HepG2 (cell line): ENCODE data around the gene KCND1. TPM values are rescaled to one million over a fixed set of nuclear protein-coding genes. Genes with fewer than 3 reads are reported as not detected.

Source experiments
- ATAC-seq: fragments of 200-7000 bp; cut with Tn5 transposase; 3 replicates; pipeline ENCODE4 v1.9.1; 2020; ENCODE audit warnings: mild to moderate bottlenecking, moderate library complexity
- BruUV-seq: library from RNA; stranded (reverse); fragments of 400-500 nt; replicated peaks from 2 replicates; lab custom pipeline; 2021; lab: Mats Ljungman, UMichigan
- CTCF ChIA-PET: fragments of 300-600 bp; formaldehyde crosslinking; extraction: SDS; loops from one replicate; lab custom pipeline; 2021; ENCODE audit warnings: low total read pairs, inconsistent platforms, low intra/inter-chr PET ratio; lab: Yijun Ruan, JAX
- POLR2A ChIA-PET: fragments of 350-600 bp; sonication (Branson Sonifier 250); formaldehyde crosslinking; loops from one replicate; lab custom pipeline; 2020; ENCODE audit warnings: antibody characterized with exemption, inconsistent platforms; lab: Yijun Ruan, JAX
- DNase-seq: peaks from one replicate; pipeline ENCODE4 v3.0.0-alpha.2; 2015; ENCODE audit warnings: low spot score
- FAIRE-seq: peaks from 3 replicates; lab custom pipeline; 2011; peaks lifted over from hg19 to GRCh38; lab: Jason Lieb, UNC
- H2AFZ ChIP-seq: one replicate; pipeline ENCODE4 v1.6.1; 2011; ENCODE audit warnings: low read length, inconsistent platforms
- H3K27ac ChIP-seq: fragments of 300-600 bp; 3 replicates; pipeline ENCODE4 v1.8.0; 2011; ENCODE audit warnings: mixed run types, mild to moderate bottlenecking, mixed read lengths, low read length, inconsistent platforms; ENCODE audit not compliant: insufficient read depth; ENCODE audit errors: extremely low read length
- H3K27me3 ChIP-seq, 2 experiments: fragments of 200-600 bp in 1 of 2; 2 replicates in 1 of 2; 3 replicates in 1 of 2; pipeline versions ENCODE4 v1.6.0 to v1.8.0; 2011; ENCODE audit warnings: low read length in 2 of 2, mild to moderate bottlenecking in 2 of 2, moderate library complexity in 2 of 2, inconsistent platforms in 1 of 2; ENCODE audit not compliant: insufficient read depth in 2 of 2, control insufficient read depth in 1 of 2
- H3K36me3 ChIP-seq, 2 experiments: fragments of 200-600 bp in 1 of 2; replicated peaks in 1 of 2; 2 replicates in 1 of 2; 3 replicates in 1 of 2; pipeline versions ENCODE4 v1.5.1 to v1.8.0; 2011; ENCODE audit warnings: low read length in 2 of 2, inconsistent platforms in 1 of 2; ENCODE audit not compliant: insufficient read depth in 2 of 2, control insufficient read depth in 1 of 2
- H3K4me1 ChIP-seq: 2 replicates; pipeline ENCODE4 v1.5.1; 2012; ENCODE audit warnings: low read length, inconsistent platforms; ENCODE audit not compliant: insufficient read depth
- H3K4me2 ChIP-seq: 2 replicates; pipeline ENCODE4 v1.6.0; 2011; ENCODE audit warnings: low read depth, low read length, inconsistent platforms
- H3K4me3 ChIP-seq, 3 experiments: fragments of 200-600 bp in 1 of 3; sonication (generic), shearing (Covaris generic) in 1 of 3; replicated peaks in 1 of 3; 2 replicates each; pipeline ENCODE4 v1.5.1; 2011 to 2016; ENCODE audit warnings: low read length in 3 of 3, inconsistent platforms in 2 of 3, low read depth in 2 of 3, mild to moderate bottlenecking in 2 of 3, control low read depth in 1 of 3, mixed read lengths in 1 of 3; ENCODE audit not compliant: insufficient read depth in 1 of 3
- H3K79me2 ChIP-seq: one replicate; pipeline ENCODE4 v1.6.1; 2011; ENCODE audit warnings: low read length, inconsistent platforms; ENCODE audit not compliant: insufficient read depth
- H3K9ac ChIP-seq: 2 replicates; pipeline ENCODE4 v1.6.0; 2011; ENCODE audit warnings: mild to moderate bottlenecking, low read depth, low read length, inconsistent platforms; ENCODE audit not compliant: insufficient read depth
- H3K9me3 ChIP-seq: 2 replicates; pipeline ENCODE4 v1.5.1; 2012; ENCODE audit warnings: mild to moderate bottlenecking, low read length
- H4K20me1 ChIP-seq: 2 replicates; pipeline ENCODE4 v1.6.0; 2011; ENCODE audit warnings: inconsistent platforms, mild to moderate bottlenecking, low read length, moderate library complexity; ENCODE audit not compliant: insufficient read depth
- KLF6 ChIP-seq: IDR thresholded peaks from 2 replicates; pipeline ENCODE4 v1.8.0; 2016; ENCODE audit warnings: missing biosample characterization, missing genetic modification reagents
- NR3C1 ChIP-seq: sonication (generic); formaldehyde crosslinking; IDR thresholded peaks from 2 replicates; pipeline ENCODE4 v1.4.0; 2020; ENCODE audit warnings: missing genetic modification reagents
- SMARCE1 ChIP-seq: fragments of 450-650 bp; IDR thresholded peaks from 2 replicates; pipeline ENCODE4 v1.6.1; 2017; ENCODE audit warnings: borderline replicate concordance
- SP5 ChIP-seq: IDR thresholded peaks from 2 replicates; pipeline ENCODE4 v1.6.1; 2016; ENCODE audit warnings: low read depth, borderline replicate concordance
- ZNF264 ChIP-seq: sonication (generic); formaldehyde crosslinking; IDR thresholded peaks from 2 replicates; pipeline ENCODE4 v1.4.0; 2020; ENCODE audit warnings: missing genetic modification reagents
- ZNF501 ChIP-seq: sonication (generic); formaldehyde crosslinking; IDR thresholded peaks from 2 replicates; pipeline ENCODE4 v1.5.1; 2020; ENCODE audit warnings: mild to moderate bottlenecking, moderate library complexity, missing genetic modification reagents
- WGBS: methylation state at CpG from one replicate; pipeline ENCODE4 v1.1.6; 2017; ENCODE audit warnings: low lambda C conversion rate; 5-methylcytosine and 5-hydroxymethylcytosine counted together
- in situ Hi-C: cut with HindIII; loops from 2 replicates; pipeline ENCODE4 v1.10.0; 2017; ENCODE audit warnings: low pct_unique_long_range_greater_than_20kb; ENCODE audit not compliant: extremely low pct_ligation_motif_present
- intact Hi-C: fragments of 100-400 bp; cut with micrococcal nuclease; formaldehyde crosslinking; loops from one replicate; pipeline ENCODE4 v1.10.0; 2022; ENCODE audit not compliant: unreplicated experiment
- polyA plus RNA-seq, 8 experiments: library from polyadenylated mRNA; depleted of rRNA in 3 of 8; stranded (reverse) in 7 of 8; unstranded in 1 of 8; fragments of >200 nt; fragmentation: Illumina TruSeq in 4 of 8; extraction: Trizol in 4 of 8; gene quantifications; 2 replicates each; pipeline versions ENCODE4 v1.2.1 to v1.2.3, GENCODE V29; 2011 to 2016; ENCODE audit warnings: low read depth in 4 of 8, missing spikeins in 1 of 8, mixed read lengths in 1 of 8; ENCODE audit not compliant: insufficient read depth in 1 of 8
- total RNA-seq, 5 experiments: library from RNA; depleted of rRNA; stranded (reverse); fragments of >200 nt; fragmentation: Illumina TruSeq; extraction: Trizol; gene quantifications; 2 replicates each; pipeline ENCODE4 v1.2.3, GENCODE V29; 2016; ENCODE audit warnings: low read depth in 1 of 5
- TF ChIP-seq, protein P1 (sequence below): sonication (generic); formaldehyde crosslinking; IDR thresholded peaks from 2 replicates; pipeline ENCODE4 v1.5.0; 2020; ENCODE audit warnings: mild to moderate bottlenecking, missing genetic modification reagents
- TF ChIP-seq, protein P2 (sequence below): sonication (generic); formaldehyde crosslinking; IDR thresholded peaks from 2 replicates; pipeline ENCODE4 v1.9.0; 2021; ENCODE audit warnings: missing genetic modification reagents, borderline replicate concordance
- TF ChIP-seq, protein P3 (sequence below): sonication (generic); formaldehyde crosslinking; conservative IDR thresholded peaks from 2 replicates; pipeline ENCODE4 v1.4.0; 2020; ENCODE audit warnings: missing genetic modification reagents
- TF ChIP-seq, protein P4 (sequence below): sonication (generic); formaldehyde crosslinking; conservative IDR thresholded peaks from 2 replicates; pipeline ENCODE4 v1.5.0; 2020; ENCODE audit warnings: missing genetic modification reagents

Gene KCND1
- total and polyA plus RNA-seq, 2 of the 13 experiments (the other 11 are each of a cell fraction or from before 2014, with no cell fraction given): 0.07 to 0.30 TPM

GRCh38 chrX:48918643-48919340 is 52.9 kb downstream of the KCND1 start, which contains the start of gene PIM2:
PIM2 (minus strand) TSS chrX:48919024; CDS start chrX:48918834, 190 bp downstream.
- peak within 1 kb of the TSS; percentile 76 for H3K9ac ChIP-seq
- H3K4me1 ChIP-seq: peaks cover 31% of the 10 kb centered on the region
- no TSS peak for BruUV-seq
- H3K27me3 ChIP-seq: no peaks in the 10 kb centered on the region
- in situ Hi-C loops: no loop called here
- peak within 1 kb of the TSS; percentile 68 for H3K27ac ChIP-seq
- ChIA-PET CTCF (no interaction called here), POLR2A (interaction anchor here (0.6 to 1.5 kb wide), 3 partner anchors 21 to 28 kb away, joined by 3 to 7 read pairs (median 3); partner anchors contain the start of genes PQBP1 and TIMM17B)
- FAIRE-seq: peak; percentile 98
- H3K36me3 ChIP-seq: peaks cover under 1 to 18% of the 10 kb centered on the region in 2 experiments; a peak in 3 of 5 replicates
- H3K9me3 ChIP-seq: no peaks in the 10 kb centered on the region
- peak within 1 kb of the TSS; percentile 60 to 85 (median 75); a peak in 5 of 6 replicates for H3K4me3 ChIP-seq
- intact Hi-C loops: loop anchor here (5.0 to 10.0 kb wide), 2 partner anchors 154 to 271 kb away; partner anchors contain the start of gene GLOD5
- peaks cover 13% of the 10 kb centered on the region for H3K79me2 ChIP-seq
- ATAC-seq: peak; percentile 88
- WGBS: no CpG with 5 or more reads among the region's 55 CpGs
- H3K4me2 ChIP-seq: peak within 1 kb of the TSS; percentile 83
- no peak within 1 kb of the TSS for H2AFZ ChIP-seq
- H4K20me1 ChIP-seq: no peaks in the 10 kb centered on the region
- peak; percentile 90 for DNase-seq
- TF ChIP-seq, protein P1, sequence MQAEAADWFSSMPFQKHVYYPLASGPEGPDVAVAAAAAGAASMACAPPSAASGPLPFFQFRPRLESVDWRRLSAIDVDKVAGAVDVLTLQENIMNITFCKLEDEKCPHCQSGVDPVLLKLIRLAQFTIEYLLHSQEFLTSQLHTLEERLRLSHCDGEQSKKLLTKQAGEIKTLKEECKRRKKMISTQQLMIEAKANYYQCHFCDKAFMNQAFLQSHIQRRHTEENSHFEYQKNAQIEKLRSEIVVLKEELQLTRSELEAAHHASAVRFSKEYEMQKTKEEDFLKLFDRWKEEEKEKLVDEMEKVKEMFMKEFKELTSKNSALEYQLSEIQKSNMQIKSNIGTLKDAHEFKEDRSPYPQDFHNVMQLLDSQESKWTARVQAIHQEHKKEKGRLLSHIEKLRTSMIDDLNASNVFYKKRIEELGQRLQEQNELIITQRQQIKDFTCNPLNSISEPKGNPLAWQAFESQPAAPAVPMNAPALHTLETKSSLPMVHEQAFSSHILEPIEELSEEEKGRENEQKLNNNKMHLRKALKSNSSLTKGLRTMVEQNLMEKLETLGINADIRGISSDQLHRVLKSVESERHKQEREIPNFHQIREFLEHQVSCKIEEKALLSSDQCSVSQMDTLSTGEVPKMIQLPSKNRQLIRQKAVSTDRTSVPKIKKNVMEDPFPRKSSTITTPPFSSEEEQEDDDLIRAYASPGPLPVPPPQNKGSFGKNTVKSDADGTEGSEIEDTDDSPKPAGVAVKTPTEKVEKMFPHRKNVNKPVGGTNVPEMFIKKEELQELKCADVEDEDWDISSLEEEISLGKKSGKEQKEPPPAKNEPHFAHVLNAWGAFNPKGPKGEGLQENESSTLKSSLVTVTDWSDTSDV (CRISPR knock-in tag): 0 out of 2 replicates have a peak, but pooled peaks have one; percentile 39
- TF ChIP-seq, protein P2, sequence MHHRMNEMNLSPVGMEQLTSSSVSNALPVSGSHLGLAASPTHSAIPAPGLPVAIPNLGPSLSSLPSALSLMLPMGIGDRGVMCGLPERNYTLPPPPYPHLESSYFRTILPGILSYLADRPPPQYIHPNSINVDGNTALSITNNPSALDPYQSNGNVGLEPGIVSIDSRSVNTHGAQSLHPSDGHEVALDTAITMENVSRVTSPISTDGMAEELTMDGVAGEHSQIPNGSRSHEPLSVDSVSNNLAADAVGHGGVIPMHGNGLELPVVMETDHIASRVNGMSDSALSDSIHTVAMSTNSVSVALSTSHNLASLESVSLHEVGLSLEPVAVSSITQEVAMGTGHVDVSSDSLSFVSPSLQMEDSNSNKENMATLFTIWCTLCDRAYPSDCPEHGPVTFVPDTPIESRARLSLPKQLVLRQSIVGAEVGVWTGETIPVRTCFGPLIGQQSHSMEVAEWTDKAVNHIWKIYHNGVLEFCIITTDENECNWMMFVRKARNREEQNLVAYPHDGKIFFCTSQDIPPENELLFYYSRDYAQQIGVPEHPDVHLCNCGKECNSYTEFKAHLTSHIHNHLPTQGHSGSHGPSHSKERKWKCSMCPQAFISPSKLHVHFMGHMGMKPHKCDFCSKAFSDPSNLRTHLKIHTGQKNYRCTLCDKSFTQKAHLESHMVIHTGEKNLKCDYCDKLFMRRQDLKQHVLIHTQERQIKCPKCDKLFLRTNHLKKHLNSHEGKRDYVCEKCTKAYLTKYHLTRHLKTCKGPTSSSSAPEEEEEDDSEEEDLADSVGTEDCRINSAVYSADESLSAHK (CRISPR knock-in tag): no peak
- TF ChIP-seq SMARCE1 (no peak), ZNF264 (CRISPR knock-in tag) (no peak), ZNF501 (CRISPR knock-in tag) (peak; percentile 46; the same call in 1 of the 2 replicates), NR3C1 (CRISPR knock-in tag) (no peak), SP5 (no peak), KLF6 (no peak)
- TF ChIP-seq, protein P3, sequence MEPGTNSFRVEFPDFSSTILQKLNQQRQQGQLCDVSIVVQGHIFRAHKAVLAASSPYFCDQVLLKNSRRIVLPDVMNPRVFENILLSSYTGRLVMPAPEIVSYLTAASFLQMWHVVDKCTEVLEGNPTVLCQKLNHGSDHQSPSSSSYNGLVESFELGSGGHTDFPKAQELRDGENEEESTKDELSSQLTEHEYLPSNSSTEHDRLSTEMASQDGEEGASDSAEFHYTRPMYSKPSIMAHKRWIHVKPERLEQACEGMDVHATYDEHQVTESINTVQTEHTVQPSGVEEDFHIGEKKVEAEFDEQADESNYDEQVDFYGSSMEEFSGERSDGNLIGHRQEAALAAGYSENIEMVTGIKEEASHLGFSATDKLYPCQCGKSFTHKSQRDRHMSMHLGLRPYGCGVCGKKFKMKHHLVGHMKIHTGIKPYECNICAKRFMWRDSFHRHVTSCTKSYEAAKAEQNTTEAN (CRISPR knock-in tag): no peak
- TF ChIP-seq, protein P4, sequence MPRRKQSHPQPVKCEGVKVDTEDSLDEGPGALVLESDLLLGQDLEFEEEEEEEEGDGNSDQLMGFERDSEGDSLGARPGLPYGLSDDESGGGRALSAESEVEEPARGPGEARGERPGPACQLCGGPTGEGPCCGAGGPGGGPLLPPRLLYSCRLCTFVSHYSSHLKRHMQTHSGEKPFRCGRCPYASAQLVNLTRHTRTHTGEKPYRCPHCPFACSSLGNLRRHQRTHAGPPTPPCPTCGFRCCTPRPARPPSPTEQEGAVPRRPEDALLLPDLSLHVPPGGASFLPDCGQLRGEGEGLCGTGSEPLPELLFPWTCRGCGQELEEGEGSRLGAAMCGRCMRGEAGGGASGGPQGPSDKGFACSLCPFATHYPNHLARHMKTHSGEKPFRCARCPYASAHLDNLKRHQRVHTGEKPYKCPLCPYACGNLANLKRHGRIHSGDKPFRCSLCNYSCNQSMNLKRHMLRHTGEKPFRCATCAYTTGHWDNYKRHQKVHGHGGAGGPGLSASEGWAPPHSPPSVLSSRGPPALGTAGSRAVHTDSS (CRISPR knock-in tag): no peak
